Smooth muscle cell (in vitro differentiated cells): ENCODE measurements around the gene ASIC4. TPM values are rescaled to one million over a fixed set of nuclear protein-coding genes. Genes with fewer than 3 reads are reported as not detected.

Experiments used
- DNase-seq: peaks from one replicate; lab custom pipeline; 2025; ENCODE audit not compliant: unreplicated experiment; lab: John Stamatoyannopoulos, UW
- H2AFZ ChIP-seq: fragments of 200-600 bp; sonication (generic); 2 replicates; pipeline ENCODE4 v1.6.0; 2016; ENCODE audit warnings: antibody characterized with exemption, low read depth, mild to moderate bottlenecking
- H3F3A ChIP-seq: fragments of 200-600 bp; sonication (generic); 2 replicates; pipeline ENCODE4 v1.6.0; 2017; ENCODE audit warnings: antibody characterized with exemption, low read depth
- H3K27ac ChIP-seq: fragments of 200-600 bp; sonication (generic); 2 replicates; pipeline ENCODE4 v1.5.1; 2016; ENCODE audit warnings: low read depth, mild to moderate bottlenecking
- H3K27me3 ChIP-seq: fragments of 200-600 bp; sonication (generic); 2 replicates; pipeline ENCODE4 v1.6.1; 2016; ENCODE audit warnings: low read depth, mild to moderate bottlenecking
- H3K36me3 ChIP-seq: fragments of 200-600 bp; sonication (generic); 2 replicates; pipeline ENCODE4 v1.5.1; 2016; ENCODE audit warnings: low read depth
- H3K4me1 ChIP-seq: fragments of 200-600 bp; sonication (generic); 2 replicates; pipeline ENCODE4 v1.5.1; 2016; ENCODE audit warnings: low read depth
- H3K4me2 ChIP-seq: fragments of 200-600 bp; sonication (generic); 2 replicates; pipeline ENCODE4 v1.6.0; 2016; ENCODE audit warnings: mild to moderate bottlenecking
- H3K4me3 ChIP-seq: fragments of 200-600 bp; sonication (generic); 2 replicates; pipeline ENCODE4 v1.5.1; 2016; ENCODE audit warnings: mild to moderate bottlenecking
- H3K79me2 ChIP-seq: fragments of 200-600 bp; sonication (generic); 2 replicates; pipeline ENCODE4 v1.6.0; 2016; ENCODE audit warnings: low read depth, mild to moderate bottlenecking
- H3K9ac ChIP-seq: fragments of 200-600 bp; sonication (generic); 2 replicates; pipeline ENCODE4 v1.6.0; 2016; ENCODE audit warnings: low read depth
- H3K9me3 ChIP-seq: fragments of 200-600 bp; sonication (generic); replicated peaks from 2 replicates; pipeline ENCODE4 v1.5.1; 2016; ENCODE audit warnings: low read depth
- H4K20me1 ChIP-seq: fragments of 200-600 bp; sonication (generic); 2 replicates; pipeline ENCODE4 v1.6.0; 2016; ENCODE audit warnings: low read depth
- CTCF ChIP-seq: fragments of 200-600 bp; sonication (generic); IDR thresholded peaks from 2 replicates; pipeline ENCODE4 v1.5.1; 2017; ENCODE audit warnings: borderline replicate concordance, mild to moderate bottlenecking, antibody characterized with exemption; ENCODE audit not compliant: insufficient read depth, poor library complexity, severe bottlenecking
- WGBS: methylation state at CpG from one replicate; pipeline ENCODE4 v1.1.7; 2016; ENCODE audit warnings: low lambda C conversion rate; 5-methylcytosine and 5-hydroxymethylcytosine counted together
- polyA plus RNA-seq: library from polyadenylated mRNA; unstranded; fragments of >200 nt; fragmentation: Nextera tagmentation; extraction: Ambion mirVana; gene quantifications from 2 replicates; pipeline ENCODE4 v1.2.1, GENCODE V29; 2016
- total RNA-seq: library from RNA; depleted of rRNA; stranded (reverse); fragments of >200 nt; gene quantifications from 2 replicates; pipeline ENCODE4 v1.2.3, GENCODE V29; 2014

Gene ASIC4
- total and polyA plus RNA-seq, 2 experiments from 2014 or later = 0.32 to 0.49 TPM

- H2AFZ ChIP-seq = no peak overlapping the region
- no peaks in the 10 kb centered on the region for H3K9me3 ChIP-seq
- no peak overlapping the region for H3K4me3 ChIP-seq
- H3K4me1 ChIP-seq = peaks cover 39% of the 10 kb centered on the region
- no peaks in the 10 kb centered on the region for H3K36me3 ChIP-seq
- no peak overlapping the region for H3K27ac ChIP-seq
- peaks cover 21% of the 10 kb centered on the region for H3K27me3 ChIP-seq
- H3K4me2 ChIP-seq = no peak overlapping the region
- H3K9ac ChIP-seq = no peak overlapping the region
- no peak for TF ChIP-seq CTCF
- DNase-seq = no peak
- no peaks in the 10 kb centered on the region for H4K20me1 ChIP-seq
- H3K79me2 ChIP-seq = no peaks in the 10 kb centered on the region
- no peaks in the 10 kb centered on the region for H3F3A ChIP-seq
- 95% methylated on average over 21 of the region's 21 CpGs for WGBS
Measured at GRCh38 chr2:219514836-219515235, 554 bp downstream of the ASIC4 start.

GRCh38 chr2:219515874-219516629, 1.8 kb downstream of the ASIC4 start:
- no peaks in the 10 kb centered on the region for H3F3A ChIP-seq
- no peak for TF ChIP-seq CTCF
- H3K4me2 ChIP-seq = no peak overlapping the region
- no peak for DNase-seq
- H3K4me3 ChIP-seq = no peak overlapping the region
- H2AFZ ChIP-seq = no peak overlapping the region
- H3K27ac ChIP-seq = no peak overlapping the region
- no peaks in the 10 kb centered on the region for H3K36me3 ChIP-seq
- peaks cover 21% of the 10 kb centered on the region for H3K27me3 ChIP-seq
- H3K9me3 ChIP-seq = no peaks in the 10 kb centered on the region
- no peaks in the 10 kb centered on the region for H3K79me2 ChIP-seq
- no peaks in the 10 kb centered on the region for H4K20me1 ChIP-seq
- H3K9ac ChIP-seq = no peak overlapping the region
- WGBS = 88% methylated on average over 16 of the region's 17 CpGs
- H3K4me1 ChIP-seq = peaks cover 38% of the 10 kb centered on the region

GRCh38 chr2:219516888-219517287, 2.6 kb downstream of the ASIC4 start:
- Histone ChIP-seq H3K27ac (no peak overlapping the region), H3K4me1 (peaks cover 39% of the 10 kb centered on the region), H3K9ac (no peak overlapping the region), H3K9me3 (no peaks in the 10 kb centered on the region), H3K4me2 (no peak overlapping the region), H4K20me1 (peaks cover 4% of the 10 kb centered on the region), H3K36me3 (no peaks in the 10 kb centered on the region), H3K79me2 (no peaks in the 10 kb centered on the region), H2AFZ (no peak overlapping the region), H3F3A (no peaks in the 10 kb centered on the region), H3K4me3 (no peak overlapping the region), H3K27me3 (peaks cover 20% of the 10 kb centered on the region)
- no peak for TF ChIP-seq CTCF
- 88% methylated on average over 4 of the region's 7 CpGs for WGBS
- no peak for DNase-seq
